IPS-NIHi7 (cell line): ENCODE measurements around the gene TNIP1.
A peak's percentile ranks its signal among the peaks of the same experiment; 100 is the strongest.

ENCODE experiments used
- DNase-seq: peaks from one replicate; pipeline ENCODE4 v3.0.0; 2012; ENCODE audit warnings: mixed read lengths; ENCODE audit errors: extremely low spot score

Gene TNIP1

GRCh38 chr5:151083081-151083676, 2.3 kb upstream of the TNIP1 start:
- DNase-seq: no peak

DNA sequence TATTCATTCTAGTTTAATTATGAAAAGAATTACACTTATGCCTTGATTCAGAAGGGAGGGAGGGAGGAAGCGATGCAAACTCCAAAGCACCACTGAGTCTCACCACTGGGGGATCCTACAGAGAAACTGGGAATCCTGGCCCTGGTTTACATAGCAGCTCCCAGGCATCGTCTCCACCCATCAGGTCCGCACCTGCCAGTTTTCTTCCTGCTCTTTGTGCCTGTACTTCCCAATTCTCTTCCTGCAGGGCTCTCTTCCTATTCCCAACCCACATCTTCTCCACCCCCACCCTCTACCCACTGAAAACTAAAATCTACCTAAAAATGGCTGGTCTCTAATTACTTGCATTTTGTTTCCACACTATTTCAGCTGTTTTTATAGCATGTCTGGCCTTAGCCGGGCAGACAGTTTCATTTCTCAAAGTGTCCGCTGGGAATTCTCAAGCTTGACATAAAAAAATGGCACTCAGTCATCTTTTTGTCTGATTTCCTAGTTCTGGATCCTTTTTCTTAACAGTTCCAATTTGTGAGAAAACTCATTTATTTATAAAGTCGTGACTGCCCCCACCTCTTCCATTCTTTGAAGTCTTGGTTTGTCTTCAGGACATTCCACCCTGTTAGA, 1.6 kb upstream of the TNIP1 start:
- DNase-seq: peak; percentile 75

DNA sequence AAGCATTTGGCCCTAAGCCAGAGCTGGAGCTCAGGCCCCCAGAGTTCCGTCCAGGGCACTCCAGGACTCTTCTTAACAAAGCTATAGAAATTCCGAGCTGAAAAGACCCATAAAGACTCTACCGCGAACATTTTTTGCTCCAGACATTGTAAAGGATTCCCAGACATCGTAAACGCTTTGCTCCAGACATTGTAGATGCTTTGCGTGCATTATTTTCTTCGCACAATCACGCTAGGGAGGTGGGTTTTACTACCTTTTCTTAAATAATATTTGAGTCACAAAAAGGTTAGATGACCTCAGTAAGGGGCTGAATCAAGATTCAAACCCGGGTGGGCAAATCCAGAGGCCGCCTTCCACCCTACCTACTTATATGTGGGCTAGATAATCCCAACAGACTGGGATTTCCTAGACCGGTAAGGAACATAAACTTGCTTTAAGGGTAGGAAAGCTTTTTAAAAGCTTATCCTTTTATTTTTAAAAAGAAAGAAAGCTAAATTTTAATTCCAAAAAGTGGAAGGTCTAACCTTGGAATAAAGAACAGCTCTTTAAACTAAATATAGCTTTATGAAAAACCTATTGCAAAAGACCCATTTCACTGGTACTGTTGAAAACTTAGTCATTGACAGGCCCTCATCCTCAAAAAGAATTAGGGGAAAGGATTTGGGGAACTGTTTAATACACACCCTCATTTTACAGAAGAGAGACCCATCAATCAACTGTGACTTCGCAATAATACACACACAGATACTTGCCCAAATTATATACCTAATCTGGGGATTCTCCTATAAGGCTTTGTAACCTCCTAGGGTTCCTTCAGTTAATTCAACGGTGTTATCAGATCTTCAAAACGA, 822 bp upstream of the TNIP1 start:
- no peak for DNase-seq

DNA sequence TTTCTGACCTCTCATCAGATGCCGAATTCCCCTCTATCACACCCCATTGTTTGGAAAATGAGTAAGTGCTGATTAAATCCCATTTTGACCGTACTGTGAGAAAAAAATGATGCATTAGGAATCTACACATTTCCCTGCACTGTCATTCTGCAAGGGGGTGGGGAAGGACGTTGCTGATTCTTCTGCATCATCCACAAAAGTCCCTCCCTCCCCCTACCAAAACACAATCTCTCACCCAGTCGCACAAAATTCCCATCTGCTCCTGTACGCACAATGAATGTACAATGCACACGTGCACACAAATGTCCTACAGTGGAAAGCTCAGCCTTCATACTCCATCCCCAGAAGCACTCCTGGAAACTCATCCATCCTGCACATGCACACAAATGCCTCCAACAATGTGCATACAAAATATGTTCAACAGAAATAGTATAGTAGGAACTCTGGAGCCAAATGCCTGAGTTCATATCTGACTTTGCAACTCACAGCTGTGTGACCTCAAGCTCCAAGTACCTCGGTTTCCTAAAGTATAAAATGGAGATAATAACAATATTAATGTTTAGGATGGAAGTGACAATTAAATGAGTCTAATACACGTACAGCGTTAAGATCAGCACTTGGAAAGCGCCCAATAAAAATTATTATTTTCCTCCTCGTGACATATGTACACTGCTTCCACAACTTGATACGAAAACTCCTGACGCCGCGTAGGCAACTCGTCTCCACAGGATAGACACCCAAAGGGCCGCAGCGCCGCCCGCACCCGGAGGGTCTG, 809 bp downstream of the TNIP1 start:
- no peak for DNase-seq

GRCh38 chr5:151078490-151079262, 2.2 kb downstream of the TNIP1 start:
- no peak for DNase-seq

GRCh38 chr5:151077967-151078366, 2.9 kb downstream of the TNIP1 start:
- no peak for DNase-seq

DNA sequence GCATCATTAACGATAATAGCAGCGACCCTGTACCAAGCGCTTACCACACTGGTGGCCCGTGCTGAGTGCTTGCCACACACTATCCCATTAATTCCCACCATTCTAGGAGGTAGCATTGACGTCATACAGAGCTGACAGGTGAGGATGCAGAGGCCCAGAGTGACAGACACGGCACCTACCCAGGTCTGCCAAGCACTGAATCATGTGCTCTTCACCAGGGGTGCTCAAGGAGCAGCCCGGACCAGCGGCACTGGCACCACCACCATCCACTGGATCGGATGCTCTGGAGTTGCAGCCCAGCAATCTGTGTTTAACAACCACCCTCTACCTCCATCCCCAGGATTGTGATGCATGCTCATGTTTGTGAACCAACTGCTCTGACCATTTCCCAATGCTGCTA, 3.4 kb downstream of the TNIP1 start:
- DNase-seq: no peak

DNA sequence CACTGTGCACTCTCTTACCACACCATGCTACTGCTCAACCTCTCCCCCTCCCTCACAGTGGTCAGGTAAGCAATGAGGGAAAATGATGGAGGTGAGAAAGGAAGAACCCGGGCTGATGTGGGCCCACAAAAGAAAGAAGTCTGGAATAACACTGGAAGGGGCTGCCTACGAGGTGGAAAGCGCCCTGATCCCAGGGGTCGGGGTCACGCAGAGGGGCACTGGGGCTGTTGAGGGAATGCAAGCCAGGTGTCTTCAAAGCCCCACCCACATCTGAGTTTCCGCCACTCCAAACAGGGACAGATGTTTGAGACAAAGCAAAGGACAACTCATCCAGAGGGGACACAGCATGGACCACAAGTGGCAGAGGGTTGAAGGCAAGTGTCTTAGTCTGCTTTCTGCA, 4.2 kb downstream of the TNIP1 start:
- DNase-seq: no peak

DNA sequence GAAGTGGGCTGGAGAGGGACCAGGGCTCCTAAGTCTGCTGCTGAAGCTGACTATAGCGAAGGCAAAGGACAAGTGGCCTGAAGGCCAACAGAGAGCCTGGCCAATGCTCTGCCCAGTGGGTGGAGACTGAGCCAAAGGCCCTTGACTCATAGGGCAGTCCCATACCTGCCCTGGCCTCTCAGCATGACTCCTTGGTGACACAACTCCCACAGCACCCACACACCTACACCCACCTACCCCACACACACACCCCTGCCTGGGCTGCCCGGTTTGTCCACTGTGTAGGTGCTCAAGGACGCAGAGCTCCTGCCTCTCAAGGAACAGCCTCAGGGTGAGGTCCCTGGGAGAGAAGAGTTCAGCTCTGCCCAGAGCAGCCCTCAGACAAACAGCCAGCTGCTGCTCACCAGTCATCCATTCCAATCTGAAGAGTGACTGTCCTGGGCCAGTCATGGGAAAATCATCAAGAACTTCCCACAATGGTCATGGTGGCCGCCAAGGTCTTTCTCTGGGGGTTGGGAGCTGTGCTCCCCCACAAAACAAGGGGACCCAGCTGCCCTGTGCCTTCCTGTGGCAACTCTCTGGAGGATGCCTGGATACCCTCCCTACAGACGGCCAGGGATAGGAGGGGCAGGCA, 5.0 kb downstream of the TNIP1 start:
- DNase-seq: no peak

DNA sequence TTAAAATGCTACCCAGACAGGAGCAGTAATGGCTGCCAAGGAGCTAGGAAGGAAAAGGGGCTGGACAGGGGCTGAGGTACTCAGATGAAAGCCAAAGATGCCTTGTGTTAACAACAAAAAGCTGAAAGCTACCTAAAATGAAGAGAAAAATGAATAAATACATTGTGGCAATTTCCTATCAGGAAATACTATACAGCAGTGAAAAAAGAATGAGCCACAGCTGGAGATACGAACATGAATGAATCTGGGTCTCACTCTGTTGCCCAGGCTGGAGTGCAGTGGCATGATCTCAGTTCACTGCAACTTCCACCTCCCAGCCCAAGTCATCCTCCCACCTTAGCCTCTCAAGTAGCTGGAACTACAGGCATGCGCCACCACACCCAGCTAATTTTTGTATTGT, 6.3 kb downstream of the TNIP1 start:
- DNase-seq: no peak

- DNase-seq: no peak
These were observed 7.6 kb downstream of the TNIP1 start for GRCh38 chr5:151073280-151073679.

DNA sequence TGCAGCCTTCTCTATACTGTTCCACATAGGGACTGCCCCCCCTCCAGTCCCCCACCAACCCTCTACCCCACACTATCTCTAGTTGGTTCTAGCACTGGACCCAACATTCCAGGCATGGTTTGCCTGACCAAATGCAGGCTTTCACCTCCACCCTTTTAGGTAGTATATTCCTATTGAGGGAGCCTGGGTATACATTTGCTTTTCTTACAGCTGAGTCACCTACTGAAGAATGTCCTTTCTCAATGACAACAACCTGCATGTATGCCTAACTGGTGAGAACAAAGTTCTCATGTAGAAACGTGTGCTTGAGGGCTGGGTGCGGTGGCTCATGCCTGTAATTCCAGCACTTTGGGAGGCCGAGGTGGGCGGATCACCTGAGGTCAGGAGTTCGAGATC, 8.2 kb downstream of the TNIP1 start:
- DNase-seq: no peak

DNA sequence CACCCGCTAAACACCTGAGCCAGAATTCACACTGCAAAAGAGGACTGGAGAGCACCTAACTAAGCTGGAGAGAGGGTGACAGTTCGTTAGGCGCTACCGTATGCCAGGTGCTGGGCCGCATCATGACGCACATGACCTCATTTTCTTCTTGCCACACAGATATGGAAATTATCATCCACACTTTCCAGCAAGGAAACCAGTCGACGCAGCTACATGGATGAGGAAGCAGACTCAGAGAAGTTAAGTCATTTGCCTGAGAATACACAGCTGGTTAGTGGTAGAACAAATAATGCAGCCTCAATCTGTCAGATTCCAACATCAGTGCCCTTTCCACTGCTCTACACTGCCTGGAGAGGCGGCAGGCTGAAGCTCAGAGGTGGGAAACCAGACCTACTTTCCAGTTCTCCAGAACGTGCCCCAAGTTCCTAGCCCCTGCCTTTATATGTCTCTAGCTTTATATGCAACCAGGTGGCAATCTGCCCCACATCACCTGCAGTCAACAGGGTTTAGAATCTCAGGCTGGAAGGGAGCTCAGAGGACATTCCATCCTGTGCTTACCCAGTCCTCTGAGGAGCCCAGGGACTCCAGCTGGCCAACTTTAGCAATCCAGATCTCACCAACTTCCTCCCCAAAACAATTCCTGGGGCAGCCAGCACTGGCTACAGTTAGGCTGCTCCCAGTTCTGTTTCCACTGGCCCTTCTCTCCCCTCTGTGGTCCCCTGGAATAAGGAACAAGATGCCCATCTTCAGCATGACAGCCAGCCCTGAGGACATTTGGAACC, 8.8 kb downstream of the TNIP1 start:
- DNase-seq: no peak

- no peak for DNase-seq
These were observed 9.8 kb downstream of the TNIP1 start for GRCh38 chr5:151071021-151071420.

- no peak for DNase-seq
These were observed 10.4 kb downstream of the TNIP1 start for GRCh38 chr5:151070449-151070848.

- DNase-seq: no peak
These were observed 12.2 kb downstream of the TNIP1 start for GRCh38 chr5:151068433-151069197.

- DNase-seq: no peak
These were observed 13.0 kb downstream of the TNIP1 start for GRCh38 chr5:151067632-151068432.

DNA sequence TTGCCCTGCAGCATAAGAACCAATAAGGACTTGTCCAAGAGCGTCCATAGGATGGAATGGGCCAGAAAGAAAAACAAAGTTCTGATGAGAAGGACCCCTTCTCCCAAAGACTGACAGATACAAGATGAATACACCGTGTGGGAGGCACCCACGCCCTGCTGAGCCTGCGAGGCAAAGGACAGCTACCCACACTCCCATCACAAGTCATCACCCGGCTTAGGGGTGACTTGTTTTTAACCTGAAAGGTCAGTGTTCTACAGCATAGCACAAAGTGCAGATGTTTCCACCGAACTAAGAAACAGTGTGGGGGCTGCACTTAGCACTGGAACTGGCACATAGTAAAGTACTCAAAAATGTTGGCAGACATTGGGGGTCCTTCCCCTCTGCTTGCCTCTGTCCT, 13.9 kb downstream of the TNIP1 start:
- no peak for DNase-seq

DNA sequence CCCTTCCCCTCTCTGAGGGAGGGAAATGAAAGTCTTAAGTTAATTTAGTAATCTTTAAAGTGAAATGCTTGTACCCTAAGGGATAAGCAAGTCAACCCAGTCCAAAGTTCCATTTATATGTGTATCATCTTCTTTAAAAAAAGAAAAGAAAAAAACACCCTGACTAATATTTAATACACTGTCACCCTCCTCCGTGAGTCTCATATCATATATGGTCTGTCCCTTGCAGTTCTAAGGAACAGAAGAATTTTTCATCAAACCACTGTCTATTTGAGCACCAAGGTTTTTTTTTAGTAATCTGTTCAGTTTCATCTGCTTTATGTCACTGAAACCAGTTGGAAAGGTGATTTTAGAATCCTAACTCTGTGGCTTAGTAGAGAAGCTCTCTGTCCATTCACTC, 15.2 kb downstream of the TNIP1 start:
- no peak for DNase-seq
